Pancreas (tissue), 10 donors: Measurements from ENCODE around the gene ELOVL5. TPM values are rescaled to one million over a fixed set of nuclear protein-coding genes. Genes with fewer than 3 reads are reported as not detected.

Experiments used
- ATAC-seq, 4 donors: fragments of 200-7000 bp; cut with Tn5 transposase; one replicate each; pipeline versions ENCODE4 v1.8.0 to v1.9.1; 2020; ENCODE audit warnings: mild to moderate bottlenecking in 4 of 4, moderate library complexity in 4 of 4
- DNase-seq, 6 donors: peaks; one replicate each; pipeline ENCODE4 v3.0.0-alpha.2; 2020
- FAIRE-seq: peaks from 2 replicates; lab custom pipeline; 2012; peaks lifted over from hg19 to GRCh38; lab: Jason Lieb, UNC
- H3K27ac ChIP-seq, 4 donors: fragments of 200-600 bp; sonication (generic); 1 replicate in 3 of 4; 2 replicates in 1 of 4; pipeline versions ENCODE4 v1.5.0 to v1.8.0; 2020
- H3K27me3 ChIP-seq, 4 donors: fragments of 200-600 bp; one replicate each; pipeline ENCODE4 v1.8.0; 2021
- H3K36me3 ChIP-seq, 3 donors: fragments of 200-600 bp; sonication (generic) in 1 of 3; one replicate each; pipeline versions ENCODE4 v1.5.0 to v1.8.0; 2020 to 2021
- H3K4me1 ChIP-seq, 3 donors: fragments of 200-600 bp; one replicate each; pipeline ENCODE4 v1.8.0; 2021
- H3K4me3 ChIP-seq, 4 donors: fragments of 200-600 bp; sonication (generic) in 2 of 4; one replicate each; pipeline versions ENCODE4 v1.5.0 to v1.8.0; 2020 to 2021
- H3K9me3 ChIP-seq, 4 donors: fragments of 200-600 bp; one replicate each; pipeline ENCODE4 v1.8.0; 2021
- WGBS, 2 donors: extraction: QIAGEN DNeasy Blood & Tissue Kit; methylation state at CpG; one replicate each; pipeline ENCODE4 v1.1.7; 2013; 5-methylcytosine and 5-hydroxymethylcytosine counted together
- intact Hi-C, 3 donors: fragments of 100-400 bp; cut with DNase I; formaldehyde crosslinking; loops; one replicate each; pipeline versions ENCODE4 v1.11.1 to v1.14.2; 2022
- polyA plus RNA-seq, 2 donors: library from polyadenylated mRNA; stranded (reverse); fragments of 200-250 nt; gene quantifications; one replicate each; pipeline ENCODE4 v1.2.3, GENCODE V29; 2013
- total RNA-seq, 6 donors: library from RNA; stranded (reverse); fragmentation: NEBNext Ultra II Directional in 4 of 6; extraction: Animal tissue kit (Norgen Biotek cat#: 25700) in 4 of 6; gene quantifications; one replicate each; pipeline versions ENCODE4 v1.2.1 to v1.2.4, GENCODE V29; 2021 to 2023
- TF ChIP-seq, protein P1 (sequence below), 4 donors: fragments of 200-600 bp; sonication (generic) in 3 of 4; IDR thresholded peaks; one replicate each; pipeline versions ENCODE4 v1.5.0 to v1.8.0; 2021; ENCODE audit warnings: antibody characterized with exemption in 4 of 4
- donor health status: healthy with polysubstance abuse.
- donor health status: DM: no; HTN: no; CAD: no; lungs with moderate emphysema.
- donor health status: DM: no; HTN: no; CAD: no.
- donor health status: control.
- donor health status: control.
- donor health status: Bipolar disorder and iron deficiency.
- donor health status: DM: yes; HTN: yes; CAD: no.
- donor health status: DM: no; HTN: no; CAD: no.
- donor health status: DM: no; HTN: no; CAD: no.
- donor health status: DM: yes; HTN: yes; CAD: no.

The ELOVL5 gene
- total and polyA plus RNA-seq, 8 donors, result 2.8 to 21.2 (median 11.2) TPM

DNA sequence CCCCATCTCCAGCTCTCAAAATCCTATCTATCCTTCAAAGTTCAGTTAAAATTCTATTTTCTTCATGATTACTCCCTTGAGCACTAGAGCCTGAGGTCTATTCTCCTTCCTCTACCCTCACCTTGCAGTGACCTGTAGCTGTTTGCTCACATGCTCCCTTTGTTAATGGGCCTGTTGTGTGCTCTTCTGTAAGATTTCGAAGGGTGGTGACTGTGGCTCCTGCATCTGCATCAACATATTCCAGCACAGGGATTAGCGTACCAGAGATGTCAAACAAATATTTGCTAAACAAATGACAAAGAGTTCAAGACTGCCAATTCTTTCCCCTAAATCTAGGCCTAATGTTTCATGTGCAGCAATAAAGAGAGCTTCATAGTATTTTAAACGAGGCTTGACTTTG, 69.5 kb downstream of the ELOVL5 start:
- WGBS, 2 donors, result 87 to 92% methylated on average over 3 of the region's 3 CpGs
- Histone ChIP-seq H3K27me3 (no peaks in the 10 kb centered on the region), H3K4me1 (no peaks in the 10 kb centered on the region), H3K9me3 (no peaks in the 10 kb centered on the region), H3K27ac (no peak overlapping the region), H3K4me3 (no peak overlapping the region), H3K36me3 (no peaks in the 10 kb centered on the region)
- ATAC-seq (no peak), FAIRE-seq (no peak), DNase-seq (no peak)
- TF ChIP-seq, protein P1, sequence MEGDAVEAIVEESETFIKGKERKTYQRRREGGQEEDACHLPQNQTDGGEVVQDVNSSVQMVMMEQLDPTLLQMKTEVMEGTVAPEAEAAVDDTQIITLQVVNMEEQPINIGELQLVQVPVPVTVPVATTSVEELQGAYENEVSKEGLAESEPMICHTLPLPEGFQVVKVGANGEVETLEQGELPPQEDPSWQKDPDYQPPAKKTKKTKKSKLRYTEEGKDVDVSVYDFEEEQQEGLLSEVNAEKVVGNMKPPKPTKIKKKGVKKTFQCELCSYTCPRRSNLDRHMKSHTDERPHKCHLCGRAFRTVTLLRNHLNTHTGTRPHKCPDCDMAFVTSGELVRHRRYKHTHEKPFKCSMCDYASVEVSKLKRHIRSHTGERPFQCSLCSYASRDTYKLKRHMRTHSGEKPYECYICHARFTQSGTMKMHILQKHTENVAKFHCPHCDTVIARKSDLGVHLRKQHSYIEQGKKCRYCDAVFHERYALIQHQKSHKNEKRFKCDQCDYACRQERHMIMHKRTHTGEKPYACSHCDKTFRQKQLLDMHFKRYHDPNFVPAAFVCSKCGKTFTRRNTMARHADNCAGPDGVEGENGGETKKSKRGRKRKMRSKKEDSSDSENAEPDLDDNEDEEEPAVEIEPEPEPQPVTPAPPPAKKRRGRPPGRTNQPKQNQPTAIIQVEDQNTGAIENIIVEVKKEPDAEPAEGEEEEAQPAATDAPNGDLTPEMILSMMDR (IDR thresholded peaks at IDR 0.05), result no peak
- intact Hi-C loops, result no loop called here

DNA sequence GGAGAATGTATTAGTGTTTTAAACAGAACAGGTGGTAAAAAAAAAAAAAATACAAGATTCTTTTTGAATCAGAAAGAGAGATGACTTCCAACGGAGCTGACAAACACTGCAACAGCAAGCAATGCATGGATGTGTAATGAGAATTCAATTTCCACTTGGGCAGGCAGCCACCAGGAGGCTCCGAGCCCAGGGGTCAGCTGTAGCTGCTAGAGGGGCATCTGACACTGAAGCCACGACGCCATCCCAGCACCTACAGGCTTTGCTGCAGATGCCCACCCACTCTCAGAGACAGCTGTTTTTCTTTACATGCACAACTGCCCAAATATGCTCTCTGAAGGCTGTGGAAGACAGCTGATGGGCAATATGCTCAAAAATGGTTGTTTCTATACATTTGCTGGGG, 75.4 kb downstream of the ELOVL5 start:
- intact Hi-C loops, result no loop called here

DNA sequence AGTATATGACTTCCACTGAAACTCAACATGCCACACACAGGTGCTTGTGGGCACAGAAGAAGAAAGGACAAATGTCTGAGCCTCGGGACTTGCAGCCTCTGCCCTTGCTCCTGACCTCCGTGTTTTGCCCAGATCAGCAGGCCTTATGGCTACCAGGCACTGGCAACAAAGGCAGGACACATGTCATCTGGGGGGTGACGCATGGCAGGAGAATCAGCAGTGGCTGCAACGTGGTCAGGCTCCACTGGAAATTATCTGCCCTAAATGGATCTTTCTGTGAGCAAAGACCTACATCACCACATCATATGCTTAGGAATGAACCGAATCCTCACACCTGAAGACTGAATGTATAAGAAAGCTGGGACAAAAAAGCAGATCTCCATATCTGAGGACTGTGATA, 78.9 kb downstream of the ELOVL5 start:
- H3K4me3 ChIP-seq, result no peak overlapping the region
- 85 to 90% methylated on average over 5 of the region's 5 CpGs for WGBS, 2 donors
- intact Hi-C loops, result no loop called here
- H3K4me1 ChIP-seq, result peaks cover 0 to 4% (median 0%) of the 10 kb centered on the region in 3 donors
- H3K36me3 ChIP-seq, result peaks cover 0 to 4% (median 0%) of the 10 kb centered on the region in 3 donors
- FAIRE-seq (no peak), ATAC-seq (no peak), DNase-seq (no peak)
- H3K27ac ChIP-seq, result no peak overlapping the region
- no peaks in the 10 kb centered on the region for H3K9me3 ChIP-seq
- H3K27me3 ChIP-seq, result no peaks in the 10 kb centered on the region
- TF ChIP-seq, protein P1 (IDR thresholded peaks at IDR 0.05), result no peak

More for the DNA sequence above, 75.4 kb downstream of the ELOVL5 start:
- H3K4me3 ChIP-seq, result no peak overlapping the region
- no peak for ATAC-seq
- H3K36me3 ChIP-seq, result no peaks in the 10 kb centered on the region
- H3K4me1 ChIP-seq, result no peaks in the 10 kb centered on the region
- H3K9me3 ChIP-seq, result no peaks in the 10 kb centered on the region
- TF ChIP-seq, protein P1 (IDR thresholded peaks at IDR 0.05), result no peak
- H3K27me3 ChIP-seq, result no peaks in the 10 kb centered on the region
- DNase-seq, result no peak
- H3K27ac ChIP-seq, result no peak overlapping the region
- FAIRE-seq, result no peak
- WGBS, 2 donors, result 83 to 87% methylated on average over 4 of the region's 4 CpGs

DNA sequence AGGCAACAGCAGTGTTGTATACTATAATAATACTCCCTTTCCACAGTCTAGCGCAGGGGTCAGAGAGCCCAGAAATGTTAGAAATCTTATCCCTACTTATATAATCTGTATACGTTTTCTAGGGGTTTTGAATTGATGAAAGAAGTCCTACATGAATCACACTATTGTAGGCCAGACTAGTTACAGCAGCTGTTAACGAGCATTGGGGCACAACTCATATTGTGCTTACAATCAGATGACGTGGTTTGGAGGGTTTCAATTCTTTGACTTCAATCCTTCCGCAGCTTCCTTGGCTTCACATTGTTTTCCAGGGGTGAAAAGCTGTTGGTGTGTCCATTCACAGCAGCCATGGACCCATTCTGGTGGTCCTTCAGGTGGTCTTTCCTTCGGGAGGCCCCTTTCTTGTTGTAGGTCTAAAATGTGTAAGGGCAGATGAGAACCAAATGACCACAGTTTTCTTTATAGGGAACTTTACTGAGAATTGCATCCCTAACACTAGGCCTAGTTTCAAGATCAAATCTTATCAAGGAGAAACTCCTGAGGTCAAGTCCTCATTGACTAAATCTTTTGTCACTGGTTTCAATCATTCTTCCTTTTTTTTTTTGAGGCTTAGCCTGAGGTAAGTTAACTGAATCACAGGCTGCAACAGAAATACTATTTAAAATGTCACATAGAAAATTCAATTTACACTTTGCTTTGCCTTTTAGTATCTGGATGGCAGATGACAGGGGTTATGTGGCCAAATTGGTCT, 79.7 kb downstream of the ELOVL5 start:
- no peak for ATAC-seq
- Histone ChIP-seq H3K4me1 (peaks cover 0 to 5% (median 0%) of the 10 kb centered on the region in 3 donors), H3K27me3 (no peaks in the 10 kb centered on the region), H3K9me3 (no peaks in the 10 kb centered on the region), H3K27ac (no peak overlapping the region), H3K4me3 (no peak overlapping the region), H3K36me3 (peaks cover 0 to 4% (median 0%) of the 10 kb centered on the region in 3 donors)
- DNase-seq, result no peak
- no peak for FAIRE-seq
- WGBS, 2 donors, result 84 to 85% methylated on average over 6 of the region's 6 CpGs
- TF ChIP-seq, protein P1 (IDR thresholded peaks at IDR 0.05), result no peak
- intact Hi-C loops, result no loop called here

DNA sequence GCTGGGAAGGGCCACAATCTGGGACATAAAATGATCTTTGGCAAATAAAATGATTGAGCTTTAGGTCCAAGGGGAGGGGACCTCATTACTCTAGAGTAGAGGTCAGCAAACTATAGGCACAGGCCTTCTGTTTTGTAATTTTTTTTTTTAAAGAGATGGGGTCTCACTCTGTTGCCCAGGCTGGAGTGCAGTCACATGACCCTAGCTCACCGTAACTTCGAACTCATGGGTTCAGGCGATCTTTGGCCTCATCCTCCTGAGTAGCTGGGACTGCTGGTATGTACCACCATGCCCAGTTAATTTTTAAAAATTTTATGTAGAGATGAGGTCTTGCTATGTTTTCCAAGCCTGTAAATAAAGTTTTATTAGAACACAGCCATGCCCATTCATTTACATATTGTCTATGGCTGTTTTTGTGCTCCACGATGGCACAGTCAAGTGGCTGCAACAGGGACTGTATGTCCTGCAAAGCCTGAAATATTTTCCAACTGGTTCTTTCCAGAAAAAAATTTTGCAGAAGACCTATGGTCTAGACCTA, 82.1 kb downstream of the ELOVL5 start:
- H3K27me3 ChIP-seq, result no peaks in the 10 kb centered on the region
- peaks cover 0 to 5% (median 0%) of the 10 kb centered on the region in 3 donors for H3K4me1 ChIP-seq
- H3K36me3 ChIP-seq, result peaks cover 0 to 4% (median 0%) of the 10 kb centered on the region in 3 donors
- WGBS, 2 donors, result 95 to 98% methylated on average over 4 of the region's 4 CpGs
- ATAC-seq (no peak), DNase-seq (no peak), FAIRE-seq (no peak)
- H3K4me3 ChIP-seq, result no peak overlapping the region
- H3K9me3 ChIP-seq, result no peaks in the 10 kb centered on the region
- intact Hi-C loops, result no loop called here
- TF ChIP-seq, protein P1 (IDR thresholded peaks at IDR 0.05), result no peak
- H3K27ac ChIP-seq, result no peak overlapping the region
